ENCODE data around the gene MARCKSL1.
"Not testable (repeated sequence)": the region's sequence is repeated elsewhere in the genome, so short reads cannot be mapped to it uniquely, and the experiment has no call there.

Gene MARCKSL1

GRCh38 chr1:32299327-32299726 is 36.7 kb downstream of the MARCKSL1 start:
- H3K36me3 Mint-ChIP-seq (ENCODE audit: low read depth) = peaks cover 51% of the 10 kb centered on the region
- no peak overlapping the region for H3K27ac Mint-ChIP-seq
- H3K4me3 Mint-ChIP-seq = no peak overlapping the region
- peaks cover 5% of the 10 kb centered on the region for H3K9me3 Mint-ChIP-seq
- TF ChIP-seq CTCF (IDR thresholded peaks at IDR 0.05; ENCODE audit: unreplicated experiment in 3 of 3) = no peak
- no peaks in the 10 kb centered on the region for H3K27me3 Mint-ChIP-seq (ENCODE audit: low read depth)
- no peaks in the 10 kb centered on the region for H3K4me1 Mint-ChIP-seq

GRCh38 chr1:32298211-32298610 is 37.8 kb downstream of the MARCKSL1 start:
- H3K4me1 Mint-ChIP-seq; H3K4me3 Mint-ChIP-seq; H3K27ac Mint-ChIP-seq; H3K9me3 Mint-ChIP-seq; H3K27me3 Mint-ChIP-seq (ENCODE audit: low read depth): not testable (repeated sequence)
- peaks cover 40% of the 10 kb centered on the region for H3K36me3 Mint-ChIP-seq (ENCODE audit: low read depth)

GRCh38 chr1:32291708-32292538 is 44.1 kb downstream of the MARCKSL1 start, which contains the start of gene HDAC1:
Gene HDAC1, plus strand, starts transcription at chr1:32292083. Its CDS starts 87 bp downstream, at chr1:32292170.
- no peak for TF ChIP-seq CTCF (IDR thresholded peaks at IDR 0.05; ENCODE audit: unreplicated experiment in 3 of 3)
- Mint-ChIP-seq H3K36me3 (ENCODE audit: low read depth) (peaks cover 24% of the 10 kb centered on the region), H3K4me3 (peak within 1 kb of the TSS; percentile 97 to 100 (median 99)), H3K4me1 (peaks cover 13% of the 10 kb centered on the region), H3K27me3 (ENCODE audit: low read depth) (no peaks in the 10 kb centered on the region), H3K9me3 (no peaks in the 10 kb centered on the region), H3K27ac (peak within 1 kb of the TSS; percentile 89 to 97 (median 94))

- Mint-ChIP-seq H3K27ac (peak overlapping the region; percentile 86 to 94 (median 89)), H3K27me3 (ENCODE audit: low read depth) (no peaks in the 10 kb centered on the region), H3K4me1 (peaks cover 13% of the 10 kb centered on the region), H3K4me3 (peak overlapping the region; percentile 97 to 100 (median 99)), H3K9me3 (no peaks in the 10 kb centered on the region), H3K36me3 (ENCODE audit: low read depth) (peaks cover 18% of the 10 kb centered on the region)
- TF ChIP-seq CTCF (IDR thresholded peaks at IDR 0.05; ENCODE audit: unreplicated experiment in 3 of 3) = no peak
Measured at GRCh38 chr1:32291145-32291707, 44.8 kb downstream of the MARCKSL1 start.

GRCh38 chr1:32289256-32289655 is 46.8 kb downstream of the MARCKSL1 start:
- no peak overlapping the region for H3K27ac Mint-ChIP-seq
- no peaks in the 10 kb centered on the region for H3K27me3 Mint-ChIP-seq (ENCODE audit: low read depth)
- TF ChIP-seq CTCF (IDR thresholded peaks at IDR 0.05; ENCODE audit: unreplicated experiment in 3 of 3) = no peak
- peaks cover 13% of the 10 kb centered on the region for H3K4me1 Mint-ChIP-seq
- no peaks in the 10 kb centered on the region for H3K9me3 Mint-ChIP-seq
- no peak overlapping the region for H3K4me3 Mint-ChIP-seq
- peaks cover 7% of the 10 kb centered on the region for H3K36me3 Mint-ChIP-seq (ENCODE audit: low read depth)

- H3K4me1 Mint-ChIP-seq = peaks cover 5% of the 10 kb centered on the region
Measured at GRCh38 chr1:32286763-32287162, 49.3 kb downstream of the MARCKSL1 start.

More at GRCh38 chr1:32286763-32287162, 49.3 kb downstream of the MARCKSL1 start:
- H3K9me3 Mint-ChIP-seq = no peaks in the 10 kb centered on the region
- peak overlapping the region in 1 of 3 experiments; percentile 38 for H3K27ac Mint-ChIP-seq
- H3K36me3 Mint-ChIP-seq (ENCODE audit: low read depth) = no peaks in the 10 kb centered on the region
- TF ChIP-seq CTCF (IDR thresholded peaks at IDR 0.05; ENCODE audit: unreplicated experiment in 3 of 3) = no peak
- H3K27me3 Mint-ChIP-seq (ENCODE audit: low read depth) = no peaks in the 10 kb centered on the region
- peak overlapping the region in 1 of 3 experiments; percentile 27 for H3K4me3 Mint-ChIP-seq

Data from nephron (organoid).